GM21528 (cell line): ENCODE measurements around the gene CLCNKA.
"Not testable (repeated sequence)": the region's sequence is repeated elsewhere in the genome, so short reads cannot be mapped to it uniquely, and the experiment has no call there.

Experiments used
- ATAC-seq: cut with Tn5 transposase; IDR thresholded peaks from one replicate; pipeline ENCODE4 v1.9.1; 2021; ENCODE audit warnings: mild to moderate bottlenecking, moderate library complexity; ENCODE audit not compliant: unreplicated experiment, low FRiP score

CLCNKA gene

GRCh38 chr1:16033103-16033632, 11.3 kb downstream of the CLCNKA start:
- ATAC-seq = not testable (repeated sequence)

GRCh38 chr1:16036461-16036860, 14.6 kb downstream of the CLCNKA start:
- not testable (repeated sequence) for ATAC-seq

- no peak for ATAC-seq
Observed at GRCh38 chr1:16038620-16038912, 16.7 kb downstream of the CLCNKA start.

GRCh38 chr1:16039871-16040270, 18.0 kb downstream of the CLCNKA start:
- not testable (repeated sequence) for ATAC-seq

GRCh38 chr1:16041200-16041599, 19.4 kb downstream of the CLCNKA start:
- ATAC-seq = no peak

GRCh38 chr1:16042096-16042495, 20.3 kb downstream of the CLCNKA start:
- no peak for ATAC-seq

GRCh38 chr1:16042654-16043053, 20.8 kb downstream of the CLCNKA start:
- not testable (repeated sequence) for ATAC-seq

GRCh38 chr1:16043521-16043920, 21.7 kb downstream of the CLCNKA start, which contains the start of gene CLCNKB:
Gene CLCNKB (plus strand): TSS chr1:16043782. CDS start chr1:16044493, 711 bp downstream.
- no peak for ATAC-seq

GRCh38 chr1:16043950-16044349, 22.1 kb downstream of the CLCNKA start:
- ATAC-seq = no peak

- ATAC-seq = no peak
Observed at GRCh38 chr1:16046842-16047241, 25.0 kb downstream of the CLCNKA start.

GRCh38 chr1:16047791-16048475, 26.1 kb downstream of the CLCNKA start:
- no peak for ATAC-seq

GRCh38 chr1:16048573-16049189, 26.8 kb downstream of the CLCNKA start:
- ATAC-seq = no peak

- ATAC-seq = no peak
Observed at GRCh38 chr1:16050328-16050727, 28.5 kb downstream of the CLCNKA start.

- ATAC-seq = no peak
Observed at GRCh38 chr1:16051039-16051438, 29.2 kb downstream of the CLCNKA start.

GRCh38 chr1:16051949-16052348, 30.1 kb downstream of the CLCNKA start:
- ATAC-seq = not testable (repeated sequence)

- ATAC-seq = no peak
Observed at GRCh38 chr1:16053781-16054502, 32.1 kb downstream of the CLCNKA start.

- no peak for ATAC-seq
Observed at GRCh38 chr1:16054598-16055540, 33.0 kb downstream of the CLCNKA start.

- ATAC-seq = no peak
Observed at GRCh38 chr1:16055613-16056520, 34.0 kb downstream of the CLCNKA start.

GRCh38 chr1:16056521-16056912, 34.7 kb downstream of the CLCNKA start:
- ATAC-seq = not testable (repeated sequence)
